ENCODE results near the gene CACNA2D4. TPM values are rescaled to one million over a fixed set of nuclear protein-coding genes. Genes with fewer than 3 reads are reported as not detected.

CACNA2D4 gene
- polyA plus RNA-seq, 6 donors from 2014 or later = 0.46 to 3.6 (median 2.7) TPM

- no peaks in the 10 kb centered on the region for H3K27me3 Mint-ChIP-seq
- H3K36me3 Mint-ChIP-seq = peaks cover 8 to 16% of the 10 kb centered on the region in 2 donors
- H3K4me1 Mint-ChIP-seq = peaks cover 18 to 26% (median 21%) of the 10 kb centered on the region in 3 donors
- no peak for ATAC-seq (ENCODE audit: low read depth in 2 of 2)
- DNase-seq = no peak
- H3K27ac Mint-ChIP-seq = no peak overlapping the region
- no peaks in the 10 kb centered on the region for H3K9me3 Mint-ChIP-seq
- no peak overlapping the region for H3K4me3 Mint-ChIP-seq
Measured at GRCh38 chr12:1937481-1938224, 19.2 kb upstream of the CACNA2D4 start.

DNA sequence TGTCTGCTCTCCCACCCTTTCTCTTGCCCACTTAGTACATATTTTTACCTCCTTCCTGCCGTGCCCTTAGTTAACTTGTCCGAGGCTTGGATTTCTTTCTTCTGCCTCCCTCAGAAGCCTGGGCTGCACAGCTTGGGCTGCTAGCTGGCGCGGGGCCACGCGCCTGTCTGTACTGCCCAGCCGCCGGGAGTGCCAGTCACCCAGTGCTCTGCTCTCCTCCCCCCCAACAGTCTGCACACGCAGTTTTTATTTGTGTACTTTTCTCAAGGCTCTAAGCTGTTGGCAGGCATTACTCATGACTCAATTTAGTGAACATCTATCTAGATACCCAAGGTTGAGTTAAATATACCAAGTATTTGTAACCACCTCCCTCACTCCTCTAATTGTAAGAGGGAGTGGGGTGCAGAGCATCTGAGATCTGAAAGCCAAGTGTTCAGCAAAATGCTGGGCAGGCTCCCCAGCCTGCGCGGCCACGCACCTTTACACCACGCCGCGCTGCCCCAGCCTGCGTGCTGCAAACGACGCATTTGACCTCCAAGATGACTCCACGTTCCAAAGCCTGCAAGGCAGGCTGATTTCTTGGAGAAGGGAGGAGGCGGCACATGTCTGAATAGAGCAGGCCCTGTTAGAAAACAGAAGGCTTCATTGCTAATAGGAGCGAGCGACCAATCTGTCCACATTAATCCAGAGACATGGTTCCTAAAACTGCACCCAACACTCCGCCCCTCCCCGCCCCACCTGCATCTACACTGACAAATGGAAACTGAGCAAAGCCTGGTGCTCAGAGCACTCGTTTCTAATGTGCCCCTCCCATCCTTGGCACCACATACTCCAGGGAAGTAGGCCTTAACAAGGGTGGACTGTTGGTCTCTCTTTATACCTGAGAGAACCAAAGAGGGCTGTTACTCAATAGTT lies 18.2 kb upstream of the CACNA2D4 start:
- peaks cover 8 to 10% of the 10 kb centered on the region in 2 donors for H3K36me3 Mint-ChIP-seq
- peak overlapping the region in 1 of 8 donors; percentile 73 for H3K4me3 Mint-ChIP-seq
- H3K9me3 Mint-ChIP-seq = no peaks in the 10 kb centered on the region
- ATAC-seq (ENCODE audit: low read depth in 2 of 2) = no peak
- H3K4me1 Mint-ChIP-seq = peaks cover 28 to 36% (median 31%) of the 10 kb centered on the region in 3 donors
- H3K27me3 Mint-ChIP-seq = no peaks in the 10 kb centered on the region
- DNase-seq = no peak
- peak overlapping the region in 2 of 6 donors; percentile 32 to 44 for H3K27ac Mint-ChIP-seq

- DNase-seq = no peak
- Mint-ChIP-seq H3K27me3 (no peaks in the 10 kb centered on the region), H3K4me1 (peaks cover 31 to 44% (median 39%) of the 10 kb centered on the region in 3 donors), H3K27ac (peak overlapping the region in 2 of 6 donors; percentile 32 to 44), H3K4me3 (peak overlapping the region in 1 of 8 donors; percentile 73), H3K9me3 (no peaks in the 10 kb centered on the region), H3K36me3 (peaks cover 1 to 6% of the 10 kb centered on the region in 2 donors)
- no peak for ATAC-seq (ENCODE audit: low read depth in 2 of 2)
Measured at GRCh38 chr12:1935700-1936378, 17.4 kb upstream of the CACNA2D4 start.

GRCh38 chr12:1935242-1935641 lies 16.8 kb upstream of the CACNA2D4 start:
- Mint-ChIP-seq H3K9me3 (no peaks in the 10 kb centered on the region), H3K27ac (peak overlapping the region in 1 of 6 donors; percentile 56), H3K4me1 (peaks cover 35 to 50% (median 44%) of the 10 kb centered on the region in 3 donors), H3K27me3 (no peaks in the 10 kb centered on the region), H3K4me3 (peak overlapping the region in 3 of 8 donors; percentile 4 to 53 (median 40)), H3K36me3 (peaks cover 0 to 5% of the 10 kb centered on the region in 2 donors)
- no peak for ATAC-seq (ENCODE audit: low read depth in 2 of 2)
- no peak for DNase-seq

GRCh38 chr12:1934831-1935230 lies 16.4 kb upstream of the CACNA2D4 start:
- peaks cover 0 to 5% of the 10 kb centered on the region in 2 donors for H3K36me3 Mint-ChIP-seq
- H3K4me1 Mint-ChIP-seq = peaks cover 36 to 50% (median 48%) of the 10 kb centered on the region in 3 donors
- DNase-seq (no peak), ATAC-seq (ENCODE audit: low read depth in 2 of 2) (no peak)
- H3K9me3 Mint-ChIP-seq = no peaks in the 10 kb centered on the region
- H3K27me3 Mint-ChIP-seq = no peaks in the 10 kb centered on the region
- no peak overlapping the region for H3K27ac Mint-ChIP-seq
- H3K4me3 Mint-ChIP-seq = peak overlapping the region in 2 of 8 donors; percentile 4 to 40

GRCh38 chr12:1934068-1934467 lies 15.6 kb upstream of the CACNA2D4 start:
- DNase-seq (no peak), ATAC-seq (ENCODE audit: low read depth in 2 of 2) (no peak)
- no peaks in the 10 kb centered on the region for H3K9me3 Mint-ChIP-seq
- no peaks in the 10 kb centered on the region for H3K27me3 Mint-ChIP-seq
- H3K4me3 Mint-ChIP-seq = peak overlapping the region in 3 of 8 donors; percentile 20 to 47 (median 28)
- H3K27ac Mint-ChIP-seq = peak overlapping the region in 3 of 6 donors; percentile 37 to 88 (median 74)
- H3K36me3 Mint-ChIP-seq = peaks cover 0 to 5% of the 10 kb centered on the region in 2 donors
- H3K4me1 Mint-ChIP-seq = peaks cover 41 to 56% (median 53%) of the 10 kb centered on the region in 3 donors

DNA sequence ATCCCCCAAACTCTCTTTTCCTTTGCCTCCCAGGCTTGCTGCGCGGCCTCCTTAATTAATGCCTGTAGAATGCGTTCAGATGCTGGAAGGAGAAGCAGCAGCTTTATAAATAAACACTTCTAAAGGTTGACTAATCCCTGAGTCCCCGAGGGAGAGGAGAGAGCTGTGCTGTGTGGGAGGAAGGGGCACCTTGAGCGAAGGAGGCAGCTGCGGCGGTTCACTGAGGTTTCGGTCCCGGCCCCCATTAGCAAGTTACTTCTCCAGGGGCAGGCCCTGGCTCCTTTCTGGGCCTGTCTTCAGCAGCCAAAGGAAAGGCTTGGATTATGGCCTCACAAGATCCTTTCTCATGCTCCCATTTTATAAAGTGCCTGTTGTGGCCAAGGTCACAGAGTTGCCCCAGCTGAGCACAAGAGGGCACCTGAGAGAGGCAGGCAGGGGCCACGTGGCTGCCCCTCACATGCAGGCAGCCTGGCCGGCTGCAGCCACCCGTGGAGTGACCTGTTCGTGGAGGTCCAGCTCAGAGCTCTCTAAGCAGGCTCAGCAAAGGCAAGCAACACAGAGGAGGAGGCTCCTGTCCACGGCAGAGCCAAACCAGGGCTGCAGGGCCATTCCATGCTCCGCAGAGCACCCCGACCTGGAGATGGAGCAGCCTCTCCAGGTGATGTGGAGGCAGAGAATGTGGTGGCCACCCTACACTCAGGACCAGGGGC lies 15.0 kb upstream of the CACNA2D4 start:
- peaks cover 0 to 5% of the 10 kb centered on the region in 2 donors for H3K36me3 Mint-ChIP-seq
- DNase-seq (no peak), ATAC-seq (ENCODE audit: low read depth in 2 of 2) (peak; percentile 54 to 60)
- no peaks in the 10 kb centered on the region for H3K27me3 Mint-ChIP-seq
- H3K4me3 Mint-ChIP-seq = peak overlapping the region in 7 of 8 donors; percentile 64 to 82 (median 70)
- H3K27ac Mint-ChIP-seq = peak overlapping the region in 3 of 6 donors; percentile 16 to 88 (median 68)
- peaks cover 45 to 59% (median 58%) of the 10 kb centered on the region in 3 donors for H3K4me1 Mint-ChIP-seq
- H3K9me3 Mint-ChIP-seq = no peaks in the 10 kb centered on the region

- H3K9me3 Mint-ChIP-seq = no peaks in the 10 kb centered on the region
- ATAC-seq (ENCODE audit: low read depth in 2 of 2) (peak; percentile 55 to 59), DNase-seq (no peak)
- peak overlapping the region in 2 of 6 donors; percentile 40 to 94 for H3K27ac Mint-ChIP-seq
- no peaks in the 10 kb centered on the region for H3K27me3 Mint-ChIP-seq
- H3K4me1 Mint-ChIP-seq = peaks cover 45 to 62% (median 60%) of the 10 kb centered on the region in 3 donors
- peak overlapping the region; percentile 2 to 86 (median 74) for H3K4me3 Mint-ChIP-seq
- peaks cover 0 to under 1% of the 10 kb centered on the region in 2 donors for H3K36me3 Mint-ChIP-seq
Measured at GRCh38 chr12:1932264-1932777, 13.9 kb upstream of the CACNA2D4 start.

GRCh38 chr12:1931642-1932041 lies 13.2 kb upstream of the CACNA2D4 start:
- H3K36me3 Mint-ChIP-seq = no peaks in the 10 kb centered on the region
- no peaks in the 10 kb centered on the region for H3K9me3 Mint-ChIP-seq
- peak overlapping the region in 4 of 6 donors; percentile 3 to 39 (median 20) for H3K27ac Mint-ChIP-seq
- DNase-seq (no peak), ATAC-seq (ENCODE audit: low read depth in 2 of 2) (no peak)
- H3K4me3 Mint-ChIP-seq = peak overlapping the region in 3 of 8 donors; percentile 66 to 82 (median 81)
- H3K4me1 Mint-ChIP-seq = peaks cover 50 to 68% (median 67%) of the 10 kb centered on the region in 3 donors
- no peaks in the 10 kb centered on the region for H3K27me3 Mint-ChIP-seq

DNA sequence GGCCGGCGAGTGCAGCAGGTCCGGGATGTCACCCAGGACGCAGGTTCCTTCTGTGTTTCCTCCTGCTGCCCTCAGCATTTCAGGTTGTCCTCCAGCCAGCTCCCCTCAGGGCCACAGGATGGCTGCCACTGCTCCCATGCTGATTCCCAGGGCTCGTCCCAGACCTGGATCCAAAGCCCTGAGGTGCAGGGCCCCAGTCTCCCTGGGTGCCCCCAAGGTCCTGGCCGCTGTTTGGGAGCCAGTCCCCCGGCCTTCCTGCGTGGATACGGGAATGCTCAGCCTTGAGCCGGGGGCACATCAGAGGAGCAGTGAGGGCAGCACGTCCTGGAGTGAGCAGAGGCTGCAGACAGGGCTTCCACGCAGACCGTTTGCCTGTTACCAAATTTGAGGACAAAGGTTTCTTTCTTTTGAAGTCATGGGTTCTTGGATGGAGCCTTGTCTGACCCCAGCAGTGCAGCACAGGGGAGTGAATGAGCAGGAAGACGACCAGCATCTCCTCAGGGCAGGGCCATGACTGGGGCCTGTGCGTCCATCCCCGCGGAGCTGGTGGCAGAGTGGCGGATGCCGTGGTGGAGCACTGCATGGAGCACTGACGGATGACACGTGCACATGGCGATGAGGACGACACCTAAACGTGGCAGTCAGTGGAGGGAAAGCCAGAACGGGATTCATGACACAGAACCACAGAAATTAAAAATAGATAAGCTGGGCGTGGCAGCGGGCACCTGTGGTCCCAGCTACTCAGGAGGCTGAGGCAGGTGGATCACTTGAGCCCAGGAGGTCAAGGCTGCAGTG lies 12.5 kb upstream of the CACNA2D4 start:
- DNase-seq = no peak
- Mint-ChIP-seq H3K36me3 (no peaks in the 10 kb centered on the region), H3K27me3 (no peaks in the 10 kb centered on the region), H3K9me3 (no peaks in the 10 kb centered on the region), H3K4me1 (peaks cover 56 to 74% (median 73%) of the 10 kb centered on the region in 3 donors), H3K27ac (peak overlapping the region in 2 of 6 donors; percentile 29 to 47), H3K4me3 (peak overlapping the region in 3 of 8 donors; percentile 36 to 67 (median 66))
- ATAC-seq (ENCODE audit: low read depth in 2 of 2) = no peak

DNA sequence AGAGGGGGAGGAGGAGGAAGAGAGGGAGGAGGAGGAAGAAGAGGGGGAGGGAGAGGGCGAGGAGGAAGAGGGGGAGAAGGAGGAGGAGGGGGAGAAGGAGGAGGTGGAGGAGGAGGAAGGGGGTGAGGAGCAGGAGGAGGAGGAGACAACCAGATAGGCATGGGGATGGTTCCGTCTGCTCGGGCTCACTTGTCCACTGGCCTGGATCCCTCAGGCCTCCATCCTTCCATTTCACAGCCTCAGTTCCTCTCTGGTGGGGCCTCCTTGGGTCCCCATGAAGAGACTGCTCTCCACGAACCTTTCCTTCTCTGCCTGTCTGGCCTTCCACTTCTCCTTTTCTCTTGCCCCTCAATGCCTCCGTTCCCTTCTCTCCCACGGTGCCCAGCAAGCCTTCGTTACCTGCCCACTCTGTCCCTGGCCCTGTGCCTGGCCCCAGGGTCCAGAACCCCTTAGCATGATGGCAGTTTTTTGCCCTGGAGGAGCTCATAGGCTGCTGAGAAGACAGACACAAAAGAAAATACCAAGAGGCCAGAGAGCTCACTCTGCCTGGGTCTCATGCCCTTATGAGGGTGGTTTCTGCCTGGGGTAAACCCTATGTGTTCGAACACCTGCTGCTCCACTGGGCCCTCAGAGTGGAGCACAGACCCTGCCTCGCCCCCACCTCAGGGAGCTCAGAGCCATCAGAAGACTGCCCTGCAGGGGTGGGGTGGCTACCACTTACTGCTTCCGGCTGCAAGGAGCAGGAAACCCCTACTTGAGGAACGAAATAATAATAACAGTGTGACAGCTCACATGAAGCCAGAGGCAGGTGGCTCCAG lies 11.7 kb upstream of the CACNA2D4 start:
- Mint-ChIP-seq H3K36me3 (no peaks in the 10 kb centered on the region), H3K4me3 (peak overlapping the region; percentile 2 to 88 (median 59)), H3K4me1 (peaks cover 61 to 79% (median 78%) of the 10 kb centered on the region in 3 donors), H3K27me3 (no peaks in the 10 kb centered on the region), H3K27ac (peak overlapping the region; percentile 38 to 90 (median 78)), H3K9me3 (no peaks in the 10 kb centered on the region)
- DNase-seq (no peak), ATAC-seq (ENCODE audit: low read depth in 2 of 2) (peak; percentile 28 to 49)
